ENCODE results near the gene KCNJ6.
A peak's percentile ranks its signal among the peaks of the same experiment; 100 is the strongest.
"Not testable (repeated sequence)": the region's sequence is repeated elsewhere in the genome, so short reads cannot be mapped to it uniquely, and the experiment has no call there.

KCNJ6 gene

GRCh38 chr21:37592496-37592895 is 323.8 kb downstream of the KCNJ6 start:
- no peak for DNase-seq

GRCh38 chr21:37591994-37592393 is 324.3 kb downstream of the KCNJ6 start:
- not testable (repeated sequence) for DNase-seq

GRCh38 chr21:37590836-37591235 is 325.4 kb downstream of the KCNJ6 start:
- DNase-seq, result not testable (repeated sequence)

GRCh38 chr21:37588644-37589043 is 327.6 kb downstream of the KCNJ6 start:
- not testable (repeated sequence) for DNase-seq

- DNase-seq, result no peak
These were observed 328.6 kb downstream of the KCNJ6 start for GRCh38 chr21:37587635-37588177.

GRCh38 chr21:37587203-37587602 is 329.1 kb downstream of the KCNJ6 start:
- DNase-seq, result no peak

GRCh38 chr21:37582590-37582989 is 333.7 kb downstream of the KCNJ6 start:
- DNase-seq, result peak; percentile 5 to 62 (median 6)

GRCh38 chr21:37580666-37581065 is 335.6 kb downstream of the KCNJ6 start:
- DNase-seq, result no peak

- DNase-seq, result no peak
These were observed 336.9 kb downstream of the KCNJ6 start for GRCh38 chr21:37579356-37579755.

- DNase-seq, result no peak
These were observed 337.7 kb downstream of the KCNJ6 start for GRCh38 chr21:37578471-37579126.

- DNase-seq, result not testable (repeated sequence)
These were observed 339.3 kb downstream of the KCNJ6 start for GRCh38 chr21:37576929-37577328.

- no peak for DNase-seq
These were observed 340.7 kb downstream of the KCNJ6 start for GRCh38 chr21:37575580-37575979.

GRCh38 chr21:37574751-37575150 is 341.5 kb downstream of the KCNJ6 start:
- no peak for DNase-seq

GRCh38 chr21:37574316-37574715 is 341.9 kb downstream of the KCNJ6 start:
- no peak for DNase-seq

- no peak for DNase-seq
These were observed 344.8 kb downstream of the KCNJ6 start for GRCh38 chr21:37571442-37571841.

- DNase-seq, result no peak
These were observed 347.3 kb downstream of the KCNJ6 start for GRCh38 chr21:37568916-37569315.

GRCh38 chr21:37568415-37568814 is 347.8 kb downstream of the KCNJ6 start:
- no peak for DNase-seq

- no peak for DNase-seq
These were observed 349.3 kb downstream of the KCNJ6 start for GRCh38 chr21:37566790-37567615.

- DNase-seq, result peak in 1 of 3 experiments; percentile 25
These were observed 350.6 kb downstream of the KCNJ6 start for GRCh38 chr21:37565530-37566223.

- DNase-seq, result peak; percentile 84 to 93 (median 85)
These were observed 351.2 kb downstream of the KCNJ6 start for GRCh38 chr21:37564924-37565529.

GRCh38 chr21:37564341-37564923 is 351.8 kb downstream of the KCNJ6 start:
- DNase-seq, result peak; percentile 64 to 93 (median 89)

GRCh38 chr21:37563641-37564340 is 352.5 kb downstream of the KCNJ6 start:
- DNase-seq, result peak; percentile 97 to 98 (median 98)
